Nephron (organoid): ENCODE measurements around the gene COL4A5.
"Not testable (repeated sequence)": the region's sequence is repeated elsewhere in the genome, so short reads cannot be mapped to it uniquely, and the experiment has no call there.

Experiments
- H3K27ac Mint-ChIP-seq, 3 experiments: 2 replicates each; pipeline ENCODE4 v1.8.0; 2020; ENCODE audit warnings: mixed read lengths in 3 of 3, mild to moderate bottlenecking in 2 of 3, moderate library complexity in 1 of 3
- H3K27me3 Mint-ChIP-seq: 2 replicates; pipeline ENCODE4 v1.8.0; 2021; ENCODE audit warnings: low read depth, mild to moderate bottlenecking, moderate library complexity, mixed read lengths
- H3K36me3 Mint-ChIP-seq: 2 replicates; pipeline ENCODE4 v1.8.0; 2020; ENCODE audit warnings: low read depth, mixed read lengths
- H3K4me1 Mint-ChIP-seq: 2 replicates; pipeline ENCODE4 v1.8.0; 2020; ENCODE audit warnings: mixed read lengths
- H3K4me3 Mint-ChIP-seq, 3 experiments: 2 replicates each; pipeline ENCODE4 v1.8.0; 2020; ENCODE audit warnings: mild to moderate bottlenecking in 3 of 3, mixed read lengths in 3 of 3, moderate library complexity in 2 of 3
- H3K9me3 Mint-ChIP-seq: 2 replicates; pipeline ENCODE4 v1.8.0; 2020; ENCODE audit warnings: mixed read lengths
- TF ChIP-seq, protein P1 (sequence below), 3 experiments: fragments of 200-600 bp; sonication (generic); IDR thresholded peaks; one replicate each; pipeline ENCODE4 v1.5.0; 2021; ENCODE audit warnings: antibody characterized with exemption in 3 of 3; ENCODE audit not compliant: unreplicated experiment in 3 of 3

COL4A5 gene

DNA sequence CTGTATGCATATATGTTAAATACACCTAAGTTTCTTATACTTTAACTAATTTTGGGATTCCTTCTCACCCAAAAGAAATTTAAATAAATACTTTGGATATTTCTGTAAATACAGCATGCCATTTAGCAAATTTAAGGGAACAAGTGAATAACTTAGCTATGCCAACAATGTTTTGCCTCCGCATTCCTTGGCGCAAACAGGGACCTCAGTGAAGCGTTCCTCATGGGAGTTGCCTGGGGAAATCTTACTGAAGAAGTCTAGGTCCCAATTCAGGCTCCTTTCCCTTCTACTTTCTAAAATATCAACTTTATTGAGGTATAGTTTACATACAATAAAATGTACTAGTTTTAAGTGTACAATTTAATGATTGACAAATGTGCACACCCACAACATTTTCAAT lies 25.0 kb downstream of the COL4A5 start:
- Mint-ChIP-seq H3K4me1 (peaks cover 9% of the 10 kb centered on the region), H3K9me3 (peaks cover 7% of the 10 kb centered on the region), H3K27ac (peak overlapping the region; percentile 33 to 46 (median 42)), H3K4me3 (no peak overlapping the region), H3K27me3 (no peaks in the 10 kb centered on the region), H3K36me3 (peaks cover 18% of the 10 kb centered on the region)
- TF ChIP-seq, protein P1, sequence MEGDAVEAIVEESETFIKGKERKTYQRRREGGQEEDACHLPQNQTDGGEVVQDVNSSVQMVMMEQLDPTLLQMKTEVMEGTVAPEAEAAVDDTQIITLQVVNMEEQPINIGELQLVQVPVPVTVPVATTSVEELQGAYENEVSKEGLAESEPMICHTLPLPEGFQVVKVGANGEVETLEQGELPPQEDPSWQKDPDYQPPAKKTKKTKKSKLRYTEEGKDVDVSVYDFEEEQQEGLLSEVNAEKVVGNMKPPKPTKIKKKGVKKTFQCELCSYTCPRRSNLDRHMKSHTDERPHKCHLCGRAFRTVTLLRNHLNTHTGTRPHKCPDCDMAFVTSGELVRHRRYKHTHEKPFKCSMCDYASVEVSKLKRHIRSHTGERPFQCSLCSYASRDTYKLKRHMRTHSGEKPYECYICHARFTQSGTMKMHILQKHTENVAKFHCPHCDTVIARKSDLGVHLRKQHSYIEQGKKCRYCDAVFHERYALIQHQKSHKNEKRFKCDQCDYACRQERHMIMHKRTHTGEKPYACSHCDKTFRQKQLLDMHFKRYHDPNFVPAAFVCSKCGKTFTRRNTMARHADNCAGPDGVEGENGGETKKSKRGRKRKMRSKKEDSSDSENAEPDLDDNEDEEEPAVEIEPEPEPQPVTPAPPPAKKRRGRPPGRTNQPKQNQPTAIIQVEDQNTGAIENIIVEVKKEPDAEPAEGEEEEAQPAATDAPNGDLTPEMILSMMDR (IDR thresholded peaks at IDR 0.05; ENCODE audit: unreplicated experiment in 3 of 3), result no peak

DNA sequence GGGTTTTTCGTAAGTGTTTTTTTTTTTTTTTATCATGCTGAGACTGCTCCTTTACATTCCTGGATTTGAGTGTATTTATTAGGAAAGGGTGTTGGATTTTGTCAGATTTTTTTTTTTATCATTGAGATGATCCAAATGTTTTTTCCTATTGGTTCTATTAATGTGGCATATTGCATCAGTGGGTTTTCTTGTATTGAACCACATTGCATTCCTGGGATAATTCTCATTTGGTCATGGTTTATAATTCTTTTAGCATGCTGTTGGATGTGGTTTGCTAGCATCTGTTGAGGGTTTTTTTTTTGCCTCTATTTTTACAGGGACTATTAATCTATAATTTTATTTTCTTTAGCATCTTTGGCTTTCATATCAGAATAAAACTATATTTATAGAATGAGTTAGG lies 28.8 kb downstream of the COL4A5 start:
- Mint-ChIP-seq H3K4me3 (no peak overlapping the region), H3K27me3 (no peaks in the 10 kb centered on the region), H3K9me3 (peaks cover 37% of the 10 kb centered on the region), H3K4me1 (peaks cover 4% of the 10 kb centered on the region), H3K27ac (no peak overlapping the region), H3K36me3 (peaks cover 48% of the 10 kb centered on the region)
- TF ChIP-seq, protein P1 (IDR thresholded peaks at IDR 0.05; ENCODE audit: unreplicated experiment in 3 of 3), result no peak

DNA sequence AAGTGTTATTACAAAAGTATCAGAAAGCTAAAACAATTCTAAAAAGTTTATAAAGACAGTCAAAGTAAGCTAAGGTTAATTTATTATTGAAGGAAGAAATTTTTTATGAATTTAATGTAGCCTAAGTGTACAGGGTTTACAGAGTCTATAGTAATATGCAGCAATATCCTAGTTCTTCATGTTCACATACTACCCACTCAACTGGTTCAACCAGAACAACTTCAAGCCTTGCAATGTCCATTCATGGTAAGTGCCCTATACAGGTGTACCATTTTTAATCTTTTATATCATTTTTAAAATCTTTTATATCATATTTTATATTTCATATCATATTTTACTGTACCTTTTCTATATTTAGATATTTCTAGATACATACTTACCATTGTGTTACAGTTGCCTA lies 34.3 kb downstream of the COL4A5 start:
- peaks cover 74% of the 10 kb centered on the region for H3K36me3 Mint-ChIP-seq
- no peaks in the 10 kb centered on the region for H3K27me3 Mint-ChIP-seq
- H3K4me3 Mint-ChIP-seq, result no peak overlapping the region
- TF ChIP-seq, protein P1 (IDR thresholded peaks at IDR 0.05; ENCODE audit: unreplicated experiment in 3 of 3), result no peak
- H3K27ac Mint-ChIP-seq, result no peak overlapping the region
- H3K4me1 Mint-ChIP-seq, result no peaks in the 10 kb centered on the region
- H3K9me3 Mint-ChIP-seq, result peaks cover 60% of the 10 kb centered on the region

DNA sequence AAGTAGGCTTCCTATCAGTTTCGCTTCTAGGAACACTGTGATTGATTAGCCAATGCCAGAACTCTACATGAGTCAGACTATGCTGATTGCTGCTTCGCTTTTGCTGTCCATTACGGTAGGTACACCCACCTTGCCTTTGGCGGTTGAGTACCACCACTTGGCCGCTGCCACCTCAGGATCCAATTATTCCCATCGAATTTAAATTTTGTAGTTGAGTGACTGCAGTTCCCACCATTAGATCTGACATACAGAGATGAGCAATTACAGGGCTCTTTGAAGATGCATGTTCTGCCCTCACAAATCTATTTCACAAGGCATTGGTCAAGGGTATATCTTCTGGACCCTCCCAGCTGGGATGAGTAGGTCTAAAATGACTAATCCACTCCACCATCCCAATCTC lies 41.9 kb downstream of the COL4A5 start:
- peaks cover 95% of the 10 kb centered on the region for H3K36me3 Mint-ChIP-seq
- H3K27me3 Mint-ChIP-seq, H3K27ac Mint-ChIP-seq, H3K4me3 Mint-ChIP-seq, H3K4me1 Mint-ChIP-seq: not testable (repeated sequence)
- peaks cover 65% of the 10 kb centered on the region for H3K9me3 Mint-ChIP-seq

DNA sequence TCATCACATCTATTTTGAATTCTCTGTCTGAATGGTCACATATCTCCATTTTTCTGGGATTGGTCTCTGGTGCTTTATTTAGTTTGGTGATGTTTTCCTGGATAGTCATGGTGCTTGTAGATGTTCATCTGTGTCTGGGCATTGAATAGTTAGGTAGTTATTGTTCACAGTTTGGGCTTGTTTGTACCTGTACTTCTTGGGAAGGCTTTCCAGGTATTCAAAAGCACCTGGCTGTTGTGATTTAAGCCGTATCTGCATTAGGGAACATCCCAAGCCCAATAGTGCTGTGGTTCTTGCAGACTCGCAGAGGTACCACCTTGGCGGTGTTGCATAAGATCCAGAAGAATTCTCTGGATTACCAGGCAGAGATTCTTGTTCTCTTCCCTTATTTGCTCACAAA lies 44.6 kb downstream of the COL4A5 start:
- no peak overlapping the region for H3K27ac Mint-ChIP-seq
- H3K4me1 Mint-ChIP-seq, result no peaks in the 10 kb centered on the region
- TF ChIP-seq, protein P1 (IDR thresholded peaks at IDR 0.05; ENCODE audit: unreplicated experiment in 3 of 3), result no peak
- peaks cover 51% of the 10 kb centered on the region for H3K9me3 Mint-ChIP-seq
- no peak overlapping the region for H3K4me3 Mint-ChIP-seq
- H3K36me3 Mint-ChIP-seq, result peaks cover 77% of the 10 kb centered on the region
- no peaks in the 10 kb centered on the region for H3K27me3 Mint-ChIP-seq

DNA sequence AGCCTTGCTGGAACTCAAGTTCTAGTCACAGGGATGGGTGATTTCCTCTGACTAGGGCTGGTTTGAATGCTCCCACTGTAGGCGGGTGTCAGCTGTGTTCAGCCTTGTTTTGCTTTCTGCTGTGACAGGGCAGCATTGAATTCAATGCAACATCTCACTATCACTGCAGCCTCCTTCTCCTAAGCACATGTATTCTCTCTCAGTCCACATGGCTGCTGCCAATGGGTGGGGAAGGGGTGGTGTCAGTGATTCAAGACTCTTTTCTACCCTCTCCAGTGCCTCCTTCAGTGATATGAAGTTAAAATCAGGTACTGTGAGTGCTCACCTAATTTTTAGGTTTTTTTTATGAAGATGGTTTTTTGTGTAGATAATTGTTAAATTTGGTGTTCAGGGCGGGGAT lies 46.3 kb downstream of the COL4A5 start:
- Mint-ChIP-seq H3K9me3 (peaks cover 40% of the 10 kb centered on the region), H3K27me3 (no peaks in the 10 kb centered on the region), H3K4me3 (no peak overlapping the region), H3K4me1 (no peaks in the 10 kb centered on the region), H3K36me3 (peaks cover 61% of the 10 kb centered on the region), H3K27ac (no peak overlapping the region)
- TF ChIP-seq, protein P1 (IDR thresholded peaks at IDR 0.05; ENCODE audit: unreplicated experiment in 3 of 3), result no peak
